HG03135 (cell line): Measurements from ENCODE around the gene DCBLD1.
"Not testable (repeated sequence)": the region's sequence is repeated elsewhere in the genome, so short reads cannot be mapped to it uniquely, and the experiment has no call there.

Source experiments
- ATAC-seq: cut with Tn5 transposase; IDR thresholded peaks from one replicate; pipeline ENCODE4 v1.9.1; 2021; ENCODE audit warnings: mild to moderate bottlenecking, moderate library complexity; ENCODE audit not compliant: unreplicated experiment

The DCBLD1 gene

DNA sequence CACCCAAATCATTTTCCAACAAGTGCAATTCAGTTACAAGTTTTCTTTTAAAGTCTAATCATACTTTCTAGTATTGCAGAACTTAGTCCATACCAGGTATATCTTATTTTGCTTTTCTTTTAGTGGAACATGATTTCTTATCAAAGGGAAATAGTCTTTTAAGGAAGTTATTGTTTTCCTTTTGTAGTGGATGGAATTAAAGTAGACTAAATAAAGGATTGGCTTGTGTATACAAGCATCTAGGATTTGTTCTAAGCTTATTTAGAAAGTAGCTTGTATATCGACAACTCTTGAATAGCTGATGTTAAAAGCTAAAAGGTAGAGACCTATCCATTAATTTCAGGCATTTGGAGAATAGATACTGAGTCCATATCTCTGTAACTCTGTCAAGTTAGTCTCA is 14.8 kb downstream of the DCBLD1 start:
- ATAC-seq = no peak

DNA sequence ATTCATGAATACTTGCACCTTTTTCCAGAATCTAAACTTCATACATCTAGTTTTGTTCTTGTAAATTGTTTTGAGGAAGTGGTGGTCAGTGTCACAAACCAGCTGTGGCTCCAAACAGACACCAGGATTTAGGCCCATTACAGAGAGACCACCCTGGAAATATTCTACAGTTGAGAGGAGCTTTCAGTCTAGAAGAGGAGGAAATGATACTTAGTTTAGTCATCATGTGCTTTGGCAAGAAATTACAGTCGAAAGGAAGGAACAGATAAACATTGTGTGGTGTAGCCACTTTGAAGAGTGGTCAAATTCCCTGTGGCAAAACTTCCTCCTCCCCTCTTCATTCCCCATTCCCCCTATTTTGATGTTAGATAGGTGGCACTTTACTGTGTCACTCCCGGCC is 15.7 kb downstream of the DCBLD1 start:
- ATAC-seq = no peak

DNA sequence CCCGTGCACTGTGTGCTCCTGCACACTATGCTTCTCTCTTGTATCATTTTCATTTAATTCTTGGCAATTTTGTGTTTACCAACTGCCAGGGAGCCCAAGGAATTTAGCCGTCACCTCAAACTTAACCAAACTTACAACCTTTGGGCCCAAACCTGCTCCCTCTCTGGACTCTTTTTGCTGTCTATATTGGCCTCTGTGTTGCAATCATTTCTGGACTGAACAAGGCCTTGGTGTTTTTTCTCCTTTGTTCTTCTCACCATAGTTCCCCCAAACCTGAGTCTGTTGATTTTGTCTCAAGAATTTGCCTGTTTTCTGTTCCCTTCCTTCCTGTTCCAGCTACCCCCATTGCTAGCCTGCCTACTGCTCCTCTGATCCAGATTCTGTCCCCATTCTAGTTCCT is 19.2 kb downstream of the DCBLD1 start:
- no peak for ATAC-seq

DNA sequence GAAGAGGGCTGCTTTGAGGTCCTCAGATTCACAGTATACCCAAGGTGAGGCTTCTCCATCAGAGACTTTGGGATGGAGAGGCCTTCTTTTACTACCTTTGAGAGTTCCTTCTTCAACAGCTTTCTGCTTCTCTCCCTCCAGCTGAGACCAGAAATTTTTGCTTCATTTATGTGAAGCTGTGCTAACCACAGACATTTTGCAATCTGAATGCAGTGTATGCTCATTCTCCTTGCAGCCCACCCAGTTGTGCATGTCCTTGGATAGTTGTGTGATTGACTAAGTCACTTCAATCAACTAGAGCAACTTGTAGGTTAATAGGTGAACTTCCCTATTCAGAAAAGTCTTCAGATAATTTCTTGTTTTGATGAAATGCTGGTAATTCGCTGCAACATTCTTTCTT is 20.1 kb downstream of the DCBLD1 start:
- ATAC-seq = no peak

DNA sequence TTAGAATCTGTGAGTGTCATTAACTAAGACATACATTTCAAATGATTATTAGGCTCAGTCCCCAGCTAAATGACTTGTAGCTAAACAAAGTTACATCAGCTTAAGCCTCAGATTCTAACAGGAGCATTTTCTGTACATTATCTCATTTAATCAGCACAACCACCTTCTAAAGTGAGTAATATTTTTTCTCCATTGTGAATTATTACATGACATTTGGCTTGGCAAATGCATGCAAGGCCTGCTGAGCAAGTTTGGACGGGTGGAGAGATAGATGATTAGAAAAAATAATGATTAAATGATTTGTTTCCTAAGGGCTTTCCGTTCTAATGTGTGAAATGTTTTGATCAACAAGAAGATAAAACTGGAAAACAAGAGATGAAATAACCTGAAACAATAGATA is 20.7 kb downstream of the DCBLD1 start:
- ATAC-seq = no peak

DNA sequence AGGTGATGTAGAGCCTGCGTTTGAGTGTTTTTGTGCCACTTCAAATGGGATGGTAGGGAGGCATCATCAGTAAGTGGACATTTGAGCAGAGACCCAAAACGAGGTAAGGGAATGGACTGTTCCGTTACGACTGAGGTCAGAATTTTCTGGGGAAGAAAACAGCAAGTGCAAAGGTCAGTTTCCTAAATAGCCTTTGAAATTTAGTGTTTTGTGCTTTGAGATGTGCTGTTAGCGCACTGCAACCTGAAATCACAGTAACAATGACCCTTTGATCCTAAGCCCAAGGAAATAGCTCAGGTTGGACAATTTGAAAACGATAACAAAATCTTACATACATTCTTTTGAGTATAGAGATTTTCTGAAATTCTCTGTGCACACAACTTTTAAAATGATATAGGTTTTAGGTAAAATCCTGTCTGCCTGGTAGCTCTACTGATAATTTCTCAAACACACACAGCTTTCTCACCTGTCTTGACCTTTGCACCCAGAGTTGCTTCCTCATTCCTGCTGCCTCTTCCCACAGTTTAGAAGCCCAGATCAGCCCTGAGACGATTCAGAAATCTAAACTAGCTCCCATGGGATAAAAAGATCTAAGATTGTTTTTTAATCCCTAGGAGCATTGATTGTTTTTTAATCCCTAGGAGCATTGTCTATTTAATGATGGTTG is 22.1 kb downstream of the DCBLD1 start:
- no peak for ATAC-seq

DNA sequence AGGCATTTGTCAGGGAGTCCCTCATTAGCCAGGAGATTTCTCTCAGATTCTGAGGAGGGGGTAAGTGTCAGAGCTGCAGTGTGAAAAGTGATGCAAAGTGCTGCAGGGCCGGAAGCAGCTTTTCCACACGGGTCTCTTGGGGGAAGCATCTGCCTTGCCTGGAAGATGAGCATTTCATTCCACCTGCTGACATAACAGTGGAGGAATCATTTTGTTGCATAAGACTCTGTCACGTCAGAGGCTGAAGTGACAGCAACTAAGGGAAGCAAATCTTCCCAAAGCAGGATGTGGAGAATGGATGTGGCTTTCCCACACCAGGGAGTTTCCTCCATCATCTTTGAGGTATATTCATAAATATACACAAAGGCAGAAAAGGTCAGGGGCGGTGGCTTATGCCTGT is 22.8 kb downstream of the DCBLD1 start:
- no peak for ATAC-seq

DNA sequence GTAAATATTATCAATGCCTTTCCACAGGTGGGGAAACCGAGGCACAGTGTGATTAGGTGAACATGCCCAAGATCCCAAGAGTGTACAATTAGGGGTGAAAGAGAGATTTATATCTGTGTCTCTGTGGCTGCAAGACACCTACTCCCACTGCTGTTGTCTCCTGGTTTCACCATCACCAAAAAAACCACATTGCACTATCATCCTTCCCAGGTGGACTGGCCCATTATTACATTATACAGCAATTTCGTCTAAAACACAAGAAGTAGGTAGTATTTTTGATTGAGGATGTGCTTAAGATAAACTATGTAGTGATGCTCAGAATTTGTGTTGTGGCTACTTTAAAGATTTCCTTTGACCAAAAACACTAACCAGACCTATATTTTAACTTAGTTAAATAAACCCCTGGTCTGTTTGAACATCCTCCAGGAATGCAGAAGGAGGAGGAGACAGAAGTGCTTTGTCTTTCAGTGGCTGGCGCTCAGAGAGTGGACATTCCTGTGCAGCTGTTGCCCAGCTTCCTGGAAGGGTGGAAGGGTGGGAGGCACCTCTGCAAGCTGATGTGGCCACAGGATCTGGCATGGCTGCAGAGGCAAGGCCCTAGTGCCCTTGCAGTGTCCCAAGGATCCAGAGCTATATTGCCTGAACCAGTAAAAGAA is 23.8 kb downstream of the DCBLD1 start:
- no peak for ATAC-seq

DNA sequence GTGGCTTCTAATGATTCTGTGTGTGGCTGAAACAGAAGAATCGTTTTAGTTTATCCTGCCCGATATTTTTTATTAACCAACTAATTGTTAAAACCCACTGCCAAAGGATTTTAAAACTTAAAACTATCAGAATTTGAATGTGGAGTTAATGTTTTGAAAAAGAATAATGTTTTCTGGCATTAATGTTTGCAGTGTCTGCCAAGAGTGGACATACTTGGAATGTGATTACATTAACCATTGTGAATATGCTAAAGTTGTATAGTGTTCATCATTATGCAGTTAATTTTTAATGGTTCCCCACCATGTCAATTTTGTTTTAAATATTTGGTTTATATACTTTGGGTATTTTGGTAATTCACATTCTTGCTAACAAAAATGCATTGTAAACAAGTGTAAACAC is 24.4 kb downstream of the DCBLD1 start:
- ATAC-seq = no peak

DNA sequence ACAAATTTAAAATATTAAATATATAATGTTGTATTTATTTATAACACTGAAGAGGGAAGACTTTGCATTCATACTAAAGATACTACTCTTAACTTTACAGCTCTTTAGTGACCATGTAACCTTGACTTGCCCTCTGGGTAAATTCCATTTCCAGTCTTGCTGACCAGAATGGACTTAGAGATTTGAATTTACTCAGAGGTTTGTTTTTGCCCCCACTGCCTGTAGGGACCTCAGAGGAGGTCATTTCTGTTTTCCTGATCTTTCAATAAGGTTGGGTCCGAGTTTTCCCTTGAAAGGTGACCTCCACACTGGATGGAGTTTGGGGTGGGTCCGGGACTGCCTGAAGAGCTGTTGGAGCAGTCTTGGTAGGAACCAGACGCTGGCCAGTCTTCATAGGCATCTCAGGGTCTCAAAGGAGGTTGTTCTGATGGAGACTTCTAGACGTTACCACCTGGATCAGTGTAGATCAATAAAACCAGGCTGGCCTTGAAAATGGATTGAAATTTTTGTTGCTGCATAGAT is 26.0 kb downstream of the DCBLD1 start:
- no peak for ATAC-seq

DNA sequence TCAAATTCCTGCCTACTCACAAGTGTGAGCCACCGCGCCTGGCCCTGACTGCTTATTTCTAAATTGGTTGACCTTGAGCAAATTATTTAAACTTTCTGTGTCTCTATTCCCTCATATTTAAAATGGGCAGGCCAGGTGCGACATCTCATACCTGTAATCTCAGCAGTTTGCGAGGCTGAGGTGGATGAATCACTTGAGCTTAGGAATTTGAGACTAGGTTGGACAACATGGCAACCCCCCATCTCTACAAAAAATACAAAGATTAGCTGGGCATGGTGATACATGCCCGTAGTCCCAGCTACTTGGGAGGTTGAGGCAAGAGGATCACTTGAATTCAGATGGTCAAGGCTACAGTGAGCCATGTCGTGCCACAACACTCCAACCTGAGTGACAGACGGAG is 26.5 kb downstream of the DCBLD1 start:
- ATAC-seq = no peak

DNA sequence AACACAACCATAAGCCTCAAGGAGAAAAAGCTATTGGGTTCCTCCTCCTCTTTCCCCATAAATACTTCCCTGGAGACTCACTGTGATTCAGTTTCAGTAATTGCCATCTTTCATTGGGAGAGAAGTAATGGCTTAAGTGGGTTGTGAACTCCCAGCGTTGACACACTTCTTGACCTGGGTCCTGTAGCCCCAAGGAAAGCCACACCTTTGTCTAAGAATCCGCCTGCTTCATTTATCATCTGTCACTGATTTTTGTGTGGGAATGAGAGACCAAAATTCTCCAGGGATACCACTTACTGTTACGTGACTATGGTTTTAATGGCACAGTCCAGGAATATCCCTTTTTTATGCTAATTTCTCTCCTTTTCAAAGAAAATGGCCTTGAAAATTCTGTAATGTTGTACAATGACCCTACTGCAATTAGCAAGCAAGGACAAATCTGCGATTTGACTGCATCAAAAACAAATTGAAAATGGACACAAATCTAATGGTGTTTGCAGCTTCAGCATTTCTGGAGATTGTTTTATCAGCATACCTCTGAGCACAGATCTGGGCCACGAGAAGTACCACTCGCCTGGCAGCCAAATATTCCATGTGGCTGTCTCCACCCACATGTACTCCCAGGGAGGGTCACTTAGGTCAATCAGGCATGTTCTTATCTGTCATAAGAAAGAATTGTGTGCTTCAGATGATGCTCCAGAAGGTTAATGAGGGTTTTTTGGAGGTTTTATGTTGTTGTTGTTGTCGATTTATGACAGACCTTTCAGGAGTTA is 29.8 kb downstream of the DCBLD1 start:
- no peak for ATAC-seq

DNA sequence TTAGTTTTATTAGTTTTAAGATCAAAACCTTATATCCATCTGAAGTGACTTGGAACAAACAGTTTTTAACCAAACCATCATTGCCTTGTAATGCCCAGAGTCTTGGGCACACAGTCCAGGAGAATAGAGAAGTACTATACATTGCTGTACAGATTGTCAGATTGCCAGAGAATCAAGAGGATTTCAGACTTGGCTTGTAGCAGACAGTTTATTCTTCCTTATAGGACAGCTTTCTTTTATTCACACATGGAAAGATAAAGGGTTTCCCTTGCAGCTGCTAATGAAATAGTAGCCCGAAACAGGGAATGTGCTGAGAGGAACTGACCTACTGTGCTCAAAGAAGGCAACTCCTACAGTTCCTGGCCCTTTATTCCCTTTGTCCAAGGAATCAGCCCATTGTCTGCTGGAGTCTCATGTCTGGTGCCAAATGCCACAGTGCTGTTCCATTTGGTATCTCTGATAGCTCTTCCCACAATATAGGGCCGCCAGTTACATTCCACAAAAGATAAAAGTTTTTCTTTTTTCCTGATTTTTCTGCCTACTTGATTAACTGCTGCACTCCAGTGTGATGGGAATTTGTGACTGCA is 30.6 kb downstream of the DCBLD1 start:
- ATAC-seq = no peak

DNA sequence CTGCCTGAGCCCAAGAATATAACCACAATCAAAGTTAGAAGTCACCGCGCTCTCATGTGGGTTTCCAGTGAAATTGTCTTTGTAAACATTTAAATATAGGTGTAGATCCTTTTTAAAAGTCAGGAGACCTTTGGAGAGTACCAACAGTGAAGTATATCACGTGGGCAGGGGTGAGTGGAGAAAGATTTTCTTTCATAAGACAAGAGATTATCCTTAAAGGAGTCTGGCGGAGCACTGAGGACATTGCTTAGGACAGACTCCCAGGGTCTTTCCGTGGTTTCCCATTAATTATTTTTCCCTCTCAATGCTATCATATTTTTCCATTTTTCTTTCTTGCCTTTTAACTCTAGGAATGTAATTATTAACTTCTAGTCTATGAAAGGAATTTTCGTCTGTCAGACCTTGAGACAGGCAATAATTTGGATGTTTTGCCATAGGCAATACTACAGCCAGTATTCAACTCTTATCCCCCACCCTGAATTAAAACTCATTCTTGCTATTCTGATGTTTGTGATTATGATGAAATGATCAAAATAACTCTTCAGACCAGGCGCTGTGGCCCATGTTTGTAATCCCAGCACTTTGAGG is 31.4 kb downstream of the DCBLD1 start:
- no peak for ATAC-seq

DNA sequence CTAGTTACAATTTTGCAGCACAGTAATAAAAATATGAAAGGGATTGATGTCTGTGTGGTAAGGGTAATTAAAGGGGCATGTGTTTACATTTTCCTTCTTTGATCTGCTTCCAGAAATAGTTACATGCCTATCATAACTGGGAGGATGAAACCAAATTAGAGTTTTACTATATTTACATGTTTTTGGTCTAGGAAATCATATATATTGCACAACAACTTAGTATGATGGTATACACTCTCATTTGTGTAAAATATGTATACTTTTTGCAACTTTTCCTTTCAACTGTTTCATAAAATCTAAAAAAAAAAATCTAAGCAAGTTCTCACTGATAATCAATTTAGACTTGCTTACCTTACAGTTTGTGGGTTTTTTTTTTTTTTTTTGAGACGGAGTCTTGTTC is 32.2 kb downstream of the DCBLD1 start:
- no peak for ATAC-seq

DNA sequence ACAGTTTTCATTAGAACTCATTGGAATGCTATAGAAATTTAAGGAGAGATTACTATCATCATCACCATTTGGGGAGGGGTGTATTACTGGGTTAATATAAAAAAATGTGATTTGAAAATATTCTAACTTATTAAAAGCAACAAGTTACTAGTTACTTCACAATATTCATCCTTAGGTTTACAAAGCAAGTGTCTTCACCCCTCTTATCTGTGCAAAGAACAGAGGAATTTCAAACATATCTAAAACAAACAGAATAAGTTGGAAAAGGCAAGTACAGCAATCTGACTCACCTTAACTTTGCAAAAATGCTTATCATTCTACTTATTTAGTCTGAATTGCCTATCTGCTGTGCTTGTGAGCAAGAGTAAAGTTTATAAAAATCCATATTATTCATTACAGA is 32.9 kb downstream of the DCBLD1 start:
- no peak for ATAC-seq

DNA sequence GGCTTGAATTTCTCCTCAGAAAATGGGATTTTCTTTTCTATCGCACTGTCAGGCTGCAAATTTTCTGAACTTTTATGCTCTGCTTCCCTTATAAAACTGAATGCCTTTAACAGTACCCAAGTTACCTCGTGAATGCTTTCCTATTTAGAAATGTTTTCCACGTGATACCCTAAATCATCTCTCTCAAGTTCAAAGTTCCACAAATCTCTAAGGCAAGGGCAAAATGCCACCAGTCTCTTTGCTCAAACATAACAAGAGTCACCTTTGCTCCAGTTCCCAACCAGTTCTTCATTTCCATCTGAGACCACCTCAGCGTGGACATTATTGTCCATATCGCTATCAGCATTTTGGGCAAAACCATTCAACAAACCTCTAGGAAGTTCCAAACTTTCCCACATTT is 35.5 kb downstream of the DCBLD1 start:
- ATAC-seq = not testable (repeated sequence)

DNA sequence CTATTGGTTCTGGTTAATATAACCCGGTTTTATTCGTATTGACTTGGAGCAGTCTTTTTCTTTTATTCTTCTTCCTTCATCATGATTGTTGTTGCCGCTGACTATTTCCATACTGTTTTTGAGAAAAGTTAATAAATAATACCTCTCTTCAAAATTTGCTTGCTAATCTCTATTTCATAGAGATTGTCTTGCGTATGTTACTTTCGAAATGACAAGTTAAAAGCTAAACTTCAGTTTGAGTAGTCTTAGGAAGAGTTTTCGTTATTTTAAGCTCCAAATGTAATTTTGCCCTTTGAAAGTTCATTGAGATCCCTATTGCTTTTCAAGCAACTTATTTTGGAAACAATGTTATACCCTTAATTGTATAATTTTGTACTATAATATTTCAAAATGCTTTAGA is 36.4 kb downstream of the DCBLD1 start:
- ATAC-seq = no peak

DNA sequence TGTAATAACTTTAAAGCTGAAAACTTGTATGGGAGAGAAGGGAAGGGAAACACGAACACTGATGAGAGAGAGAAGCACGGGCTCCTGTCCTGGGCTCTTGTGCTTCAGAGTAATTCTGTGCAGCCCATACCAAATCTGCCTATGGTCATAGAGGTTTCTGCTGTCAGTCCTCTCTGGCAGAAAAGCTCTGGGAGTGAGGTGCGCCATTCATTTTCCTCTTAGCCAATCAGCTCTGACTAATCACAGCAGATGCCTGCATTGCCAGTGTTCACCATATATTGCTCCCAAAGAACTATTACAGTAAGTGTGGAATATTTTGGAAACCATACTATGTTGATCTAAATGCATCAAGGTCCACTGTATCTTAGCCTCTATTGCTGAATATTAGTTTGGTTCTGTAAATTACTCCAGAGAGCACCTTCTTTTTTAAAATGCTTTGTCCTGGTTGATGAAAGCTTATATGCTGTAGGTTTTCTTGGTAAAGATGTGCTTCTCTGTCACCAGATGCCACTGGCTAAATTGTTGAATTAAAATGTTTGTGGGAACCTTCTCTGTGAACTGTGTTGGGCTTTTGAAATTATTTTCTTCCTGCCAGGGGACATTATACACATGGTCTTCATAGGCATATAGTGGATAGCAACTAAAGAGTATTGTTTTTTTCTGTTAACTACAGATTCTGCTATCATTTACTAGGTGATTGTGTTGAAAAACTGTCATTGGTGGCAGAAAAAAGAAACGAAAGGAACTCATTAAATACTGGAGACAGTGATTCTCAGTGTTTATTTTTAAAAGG is 38.3 kb downstream of the DCBLD1 start:
- no peak for ATAC-seq

DNA sequence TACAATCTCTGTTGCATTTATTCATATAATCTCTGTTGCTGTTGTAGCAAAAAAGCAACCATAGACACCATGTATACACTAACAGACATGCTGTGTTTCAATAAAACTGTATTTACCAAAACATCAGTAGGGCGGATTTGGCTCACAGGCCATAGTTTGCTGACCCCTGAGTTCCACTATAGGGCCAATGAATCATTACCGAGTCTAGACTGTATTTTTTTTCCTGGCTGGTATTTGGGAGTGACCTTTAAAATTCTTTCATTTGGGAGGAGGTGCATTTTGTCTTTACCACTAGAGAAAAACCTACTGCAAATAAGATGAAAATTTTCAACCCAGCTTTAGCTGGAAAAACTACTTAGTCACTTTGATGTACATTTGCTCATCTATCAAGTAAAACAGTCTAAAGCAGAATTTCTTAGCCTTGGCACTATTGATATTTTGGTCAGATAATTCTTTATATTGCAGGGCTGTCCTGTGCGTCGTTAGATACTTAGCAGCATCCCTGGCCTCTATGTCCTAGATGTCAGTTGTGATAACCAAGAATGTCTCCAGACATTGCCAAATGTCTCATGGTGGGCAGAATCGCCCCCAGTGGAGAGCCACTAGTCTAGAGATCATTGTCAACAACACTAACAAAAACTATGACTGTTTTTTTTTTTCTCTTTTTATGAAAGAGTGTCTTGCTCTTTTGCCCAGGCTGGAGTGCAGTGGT is 39.5 kb downstream of the DCBLD1 start:
- no peak for ATAC-seq
